Skeletal muscle satellite cell (primary cell): Measurements from ENCODE around the gene DNAL4.

Experiments
- H3K27me3 ChIP-seq: 2 replicates; pipeline ENCODE4 v1.7.0; 2013; ENCODE audit warnings: low read length; ENCODE audit not compliant: control insufficient read depth, insufficient read depth
- H3K36me3 ChIP-seq: 2 replicates; pipeline ENCODE4 v1.7.0; 2013; ENCODE audit warnings: mild to moderate bottlenecking, control low read depth, low read length; ENCODE audit not compliant: insufficient read depth
- H3K4me1 ChIP-seq: 2 replicates; pipeline ENCODE4 v1.7.0; 2013; ENCODE audit warnings: low read length; ENCODE audit not compliant: control insufficient read depth, insufficient read depth
- H3K4me2 ChIP-seq: 2 replicates; pipeline ENCODE4 v1.7.0; 2013; ENCODE audit warnings: mild to moderate bottlenecking, low read length
- H3K4me3 ChIP-seq: 2 replicates; pipeline ENCODE4 v1.7.0; 2013; ENCODE audit warnings: low read length
- H3K9ac ChIP-seq: 2 replicates; pipeline ENCODE4 v1.7.0; 2013; ENCODE audit warnings: mild to moderate bottlenecking, low read depth, low read length, moderate library complexity
- H3K9me3 ChIP-seq: replicated peaks from 2 replicates; pipeline ENCODE4 v1.7.0; 2013; ENCODE audit warnings: mild to moderate bottlenecking, control low read depth, low read length

DNAL4 gene

GRCh38 chr22:38735126-38735464 is 58.8 kb downstream of the DNAL4 start:
- Histone ChIP-seq H3K4me1 (peaks cover 11% of the 10 kb centered on the region), H3K27me3 (no peaks in the 10 kb centered on the region), H3K9ac (no peak overlapping the region), H3K4me2 (no peak overlapping the region), H3K36me3 (peaks cover 84% of the 10 kb centered on the region), H3K9me3 (no peaks in the 10 kb centered on the region), H3K4me3 (no peak overlapping the region)

- Histone ChIP-seq H3K36me3 (peaks cover 84% of the 10 kb centered on the region), H3K4me2 (no peak overlapping the region)
Observed at GRCh38 chr22:38734421-38735100, 59.4 kb downstream of the DNAL4 start.

GRCh38 chr22:38733724-38734381 is 60.1 kb downstream of the DNAL4 start:
- H3K27me3 ChIP-seq, result no peaks in the 10 kb centered on the region
- H3K4me2 ChIP-seq, result no peak overlapping the region
- H3K4me1 ChIP-seq, result peaks cover 11% of the 10 kb centered on the region
- no peaks in the 10 kb centered on the region for H3K9me3 ChIP-seq
- no peak overlapping the region for H3K9ac ChIP-seq
- H3K36me3 ChIP-seq, result peaks cover 84% of the 10 kb centered on the region
- H3K4me3 ChIP-seq, result no peak overlapping the region

More at GRCh38 chr22:38734421-38735100, 59.4 kb downstream of the DNAL4 start:
- Histone ChIP-seq H3K27me3 (no peaks in the 10 kb centered on the region), H3K9me3 (no peaks in the 10 kb centered on the region), H3K4me3 (no peak overlapping the region), H3K9ac (no peak overlapping the region), H3K4me1 (peaks cover 11% of the 10 kb centered on the region)

- Histone ChIP-seq H3K9me3 (no peaks in the 10 kb centered on the region), H3K36me3 (peaks cover 84% of the 10 kb centered on the region), H3K4me3 (no peak overlapping the region), H3K4me2 (no peak overlapping the region), H3K27me3 (no peaks in the 10 kb centered on the region), H3K4me1 (peaks cover 11% of the 10 kb centered on the region), H3K9ac (no peak overlapping the region)
Observed at GRCh38 chr22:38733329-38733723, 60.6 kb downstream of the DNAL4 start.

- H3K4me2 ChIP-seq, result no peak overlapping the region
- H3K27me3 ChIP-seq, result no peaks in the 10 kb centered on the region
- H3K36me3 ChIP-seq, result peaks cover 84% of the 10 kb centered on the region
- peaks cover 8% of the 10 kb centered on the region for H3K4me1 ChIP-seq
- no peak overlapping the region for H3K9ac ChIP-seq
- no peaks in the 10 kb centered on the region for H3K9me3 ChIP-seq
- no peak overlapping the region for H3K4me3 ChIP-seq
Observed at GRCh38 chr22:38732251-38732815, 61.6 kb downstream of the DNAL4 start.

GRCh38 chr22:38731703-38732161 is 62.2 kb downstream of the DNAL4 start:
- no peak overlapping the region for H3K9ac ChIP-seq
- H3K4me3 ChIP-seq, result no peak overlapping the region
- peaks cover 8% of the 10 kb centered on the region for H3K4me1 ChIP-seq
- H3K27me3 ChIP-seq, result no peaks in the 10 kb centered on the region
- no peaks in the 10 kb centered on the region for H3K9me3 ChIP-seq
- H3K36me3 ChIP-seq, result peaks cover 84% of the 10 kb centered on the region
- no peak overlapping the region for H3K4me2 ChIP-seq

GRCh38 chr22:38730411-38730871 is 63.5 kb downstream of the DNAL4 start:
- H3K27me3 ChIP-seq, result no peaks in the 10 kb centered on the region
- H3K4me3 ChIP-seq, result no peak overlapping the region
- H3K4me1 ChIP-seq, result peaks cover 8% of the 10 kb centered on the region
- peaks cover 84% of the 10 kb centered on the region for H3K36me3 ChIP-seq
- no peak overlapping the region for H3K4me2 ChIP-seq
- H3K9ac ChIP-seq, result no peak overlapping the region
- no peaks in the 10 kb centered on the region for H3K9me3 ChIP-seq

GRCh38 chr22:38729946-38730345 is 64.0 kb downstream of the DNAL4 start:
- Histone ChIP-seq H3K4me1 (peaks cover 8% of the 10 kb centered on the region), H3K4me3 (no peak overlapping the region), H3K36me3 (peaks cover 81% of the 10 kb centered on the region), H3K9ac (no peak overlapping the region), H3K4me2 (no peak overlapping the region), H3K9me3 (no peaks in the 10 kb centered on the region), H3K27me3 (no peaks in the 10 kb centered on the region)

GRCh38 chr22:38728871-38729796 is 64.8 kb downstream of the DNAL4 start:
- Histone ChIP-seq H3K36me3 (peaks cover 82% of the 10 kb centered on the region), H3K4me1 (peaks cover 7% of the 10 kb centered on the region), H3K9me3 (no peaks in the 10 kb centered on the region), H3K4me3 (no peak overlapping the region), H3K4me2 (no peak overlapping the region), H3K9ac (no peak overlapping the region), H3K27me3 (no peaks in the 10 kb centered on the region)
